AG04450 (cell line): ENCODE results near the gene HIVEP3. TPM values are rescaled to one million over a fixed set of nuclear protein-coding genes. Genes with fewer than 3 reads are reported as not detected.

Experiments used
- CTCF ChIA-PET: fragments of 300-600, 350-600 bp; formaldehyde crosslinking; extraction: SDS; loops from one replicate; lab custom pipeline; 2022; ENCODE audit warnings: antibody characterized with exemption, inconsistent platforms; lab: Charles Lee
- POLR2A ChIA-PET: fragments of 350-600 bp; formaldehyde crosslinking; extraction: SDS; loops from one replicate; lab custom pipeline; 2021; ENCODE audit warnings: antibody characterized with exemption, inconsistent platforms; lab: Yijun Ruan, JAX
- DNase-seq: peaks from one replicate; pipeline ENCODE4 v3.0.0-alpha.2; 2011; ENCODE audit warnings: low read depth, low spot score
- H3K27ac ChIP-seq: one replicate; pipeline ENCODE4 v1.5.1; 2012; ENCODE audit warnings: low read depth, low read length, control low read depth
- H3K27me3 ChIP-seq: one replicate; pipeline ENCODE4 v1.6.0; 2012; ENCODE audit warnings: low read length; ENCODE audit not compliant: control insufficient read depth, insufficient read depth
- H3K4me3 ChIP-seq: 2 replicates; pipeline ENCODE4 v1.5.1; 2011; ENCODE audit warnings: mild to moderate bottlenecking, low read depth, low read length, control low read depth
- H3K9me3 ChIP-seq: 2 replicates; pipeline ENCODE4 v1.5.1; 2012; ENCODE audit warnings: low read length; ENCODE audit not compliant: control insufficient read depth, insufficient read depth
- CTCF ChIP-seq: IDR thresholded peaks from 2 replicates; pipeline ENCODE4 v1.5.1; 2011; ENCODE audit warnings: low read depth, low read length, control low read depth, inconsistent platforms
- polyA plus RNA-seq: library from polyadenylated mRNA; depleted of rRNA; stranded (reverse); fragments of >200 nt; gene quantifications from 2 replicates; pipeline ENCODE4 v1.2.3, GENCODE V29; 2011

Gene HIVEP3
- polyA plus RNA-seq, 1 experiment: 4.8 TPM

- peak overlapping the region; percentile 57 for H3K27ac ChIP-seq
- ChIA-PET POLR2A (no interaction called here), CTCF (interaction anchor here (0.7 to 1.5 kb wide), 2 partner anchors 20 to 22 kb away, joined by 3 to 6 read pairs; no protein-coding TSS in a partner anchor)
- no peak for DNase-seq
- no peaks in the 10 kb centered on the region; the same call in 1 of the 2 replicates for H3K9me3 ChIP-seq
- TF ChIP-seq CTCF: peak; percentile 32; the same call in 1 of the 2 replicates
- no peaks in the 10 kb centered on the region for H3K27me3 ChIP-seq
- 0 out of 2 replicates have a peak overlapping the region, but pooled peaks have one; percentile 40 for H3K4me3 ChIP-seq
Measured at GRCh38 chr1:41495210-41495948, 423.3 kb downstream of the HIVEP3 start.

- H3K9me3 ChIP-seq: no peaks in the 10 kb centered on the region; the same call in 1 of the 2 replicates
- H3K27me3 ChIP-seq: no peaks in the 10 kb centered on the region
- H3K27ac ChIP-seq: no peak overlapping the region
- no peak for DNase-seq
- POLR2A ChIA-PET: no interaction called here
- H3K4me3 ChIP-seq: no peak overlapping the region
- CTCF ChIA-PET: interaction anchor here (0.9 to 1.5 kb wide), 2 partner anchors 21 to 22 kb away, joined by 3 to 6 read pairs; no protein-coding TSS in a partner anchor
- TF ChIP-seq CTCF: no peak
Measured at GRCh38 chr1:41494351-41495209, 424.1 kb downstream of the HIVEP3 start.

- TF ChIP-seq CTCF: no peak
- ChIA-PET CTCF (interaction anchor here (0.7 to 1.2 kb wide), 3 partner anchors 22 to 253 kb away, joined by 3 to 5 read pairs (median 3); no protein-coding TSS in a partner anchor), POLR2A (interaction anchor here (0.7 kb wide), 1 partner anchor 10 kb away, joined by 3 read pairs; no protein-coding TSS in a partner anchor)
- DNase-seq: no peak
- Histone ChIP-seq H3K27me3 (no peaks in the 10 kb centered on the region), H3K9me3 (no peaks in the 10 kb centered on the region; the same call in 1 of the 2 replicates), H3K27ac (peak overlapping the region; percentile 31), H3K4me3 (no peak overlapping the region)
Measured at GRCh38 chr1:41493626-41494350, 424.9 kb downstream of the HIVEP3 start.

GRCh38 chr1:41493117-41493536 is 425.6 kb downstream of the HIVEP3 start:
- H3K27ac ChIP-seq: peak overlapping the region; percentile 39
- DNase-seq: peak; percentile 65
- ChIA-PET CTCF (interaction anchor here (0.7 to 1.8 kb wide), 4 partner anchors 8 to 252 kb away, joined by 3 to 6 read pairs (median 4); no protein-coding TSS in a partner anchor), POLR2A (interaction anchor here (0.7 kb wide), 1 partner anchor 9 kb away, joined by 3 read pairs; no protein-coding TSS in a partner anchor)
- no peaks in the 10 kb centered on the region for H3K27me3 ChIP-seq
- no peaks in the 10 kb centered on the region; the same call in 1 of the 2 replicates for H3K9me3 ChIP-seq
- no peak overlapping the region for H3K4me3 ChIP-seq
- no peak for TF ChIP-seq CTCF
